A549 (cell line): ENCODE data around the gene COQ10A. TPM values are rescaled to one million over a fixed set of nuclear protein-coding genes. Genes with fewer than 3 reads are reported as not detected.

Experiments used
- ATAC-seq, 2 experiments: fragments of 200-7000 bp in 1 of 2; fragments of >200 bp in 1 of 2; cut with Nextera tagmentation in 1 of 2; cut with Tn5 transposase in 1 of 2; 3 replicates each; pipeline versions ENCODE4 v1.8.0 to v1.9.1; 2018 to 2020; ENCODE audit warnings: mild to moderate bottlenecking in 1 of 2, moderate library complexity in 1 of 2
- CTCF ChIA-PET: fragments of 300-600 bp; sonication (Branson Sonifier 250); formaldehyde crosslinking; extraction: SDS; loops from one replicate; lab custom pipeline; 2021; ENCODE audit warnings: antibody characterized with exemption, inconsistent platforms; lab: Yijun Ruan, JAX
- POLR2A ChIA-PET: fragments of 350-600 bp; formaldehyde crosslinking; extraction: SDS; loops from one replicate; lab custom pipeline; 2021; ENCODE audit warnings: antibody characterized with exemption, inconsistent platforms; lab: Yijun Ruan, JAX
- DNase-seq, 2 experiments: peaks; one replicate each; pipeline versions ENCODE4 v3.0.0 to v3.0.0-alpha.2; 2011 to 2016; ENCODE audit warnings: low read depth in 1 of 2, low spot score in 1 of 2
- FAIRE-seq: peaks from 2 replicates; lab custom pipeline; 2011; peaks lifted over from hg19 to GRCh38; lab: Jason Lieb, UNC
- H3K27ac ChIP-seq, 2 experiments: fragments of >200 bp; sonication (Bioruptor Twin); formaldehyde crosslinking; 3 replicates each; pipeline ENCODE4 v1.5.1; 2016 to 2017
- H3K4me1 ChIP-seq: fragments of >200 bp; sonication (Bioruptor Twin); formaldehyde crosslinking; 3 replicates; pipeline ENCODE4 v1.6.1; 2016
- H3K4me2 ChIP-seq: fragments of >200 bp; sonication (Bioruptor Twin); formaldehyde crosslinking; 3 replicates; pipeline ENCODE4 v1.6.1; 2016
- H3K4me3 ChIP-seq: fragments of >200 bp; sonication (Bioruptor Twin); formaldehyde crosslinking; 3 replicates; pipeline ENCODE4 v1.5.1; 2016
- H3K9me3 ChIP-seq: fragments of >200 bp; sonication (Bioruptor Twin); formaldehyde crosslinking; 3 replicates; pipeline ENCODE4 v1.6.1; 2016
- CBX8 ChIP-seq: fragments of 200-600 bp; sonication (generic); IDR thresholded peaks from 2 replicates; pipeline ENCODE4 v1.6.1; 2016
- CHD2 ChIP-seq: fragments of 150-350 bp; IDR thresholded peaks from 2 replicates; pipeline ENCODE4 v1.6.1; 2014; ENCODE audit warnings: low read length; ENCODE audit not compliant: partially characterized antibody
- CHD4 ChIP-seq: fragments of 200-600 bp; sonication (generic); IDR thresholded peaks from 2 replicates; pipeline ENCODE4 v1.6.1; 2016; ENCODE audit warnings: antibody characterized with exemption, mild to moderate bottlenecking, borderline replicate concordance
- EHF ChIP-seq: fragments of 250-450 bp; sonication (Bioruptor Pico); IDR thresholded peaks from 2 replicates; pipeline ENCODE4 v1.5.0; 2020; ENCODE audit warnings: mild to moderate bottlenecking
- EHMT2 ChIP-seq: fragments of 200-600 bp; sonication (generic); IDR thresholded peaks from 2 replicates; pipeline ENCODE4 v1.6.1; 2016; ENCODE audit warnings: antibody characterized with exemption, low read depth, mild to moderate bottlenecking, moderate library complexity
- FOSB ChIP-seq: fragments of 250-450 bp; sonication (Bioruptor Pico); IDR thresholded peaks from 2 replicates; pipeline ENCODE4 v1.5.0; 2020; ENCODE audit warnings: mild to moderate bottlenecking, moderate library complexity
- FOSL2 ChIP-seq, 2 experiments: fragments of 450-650 bp in 1 of 2; fragments of >200 bp in 1 of 2; sonication (Bioruptor Twin) in 1 of 2; formaldehyde crosslinking; IDR thresholded peaks; 2 replicates each; pipeline versions ENCODE4 v1.5.0 to v1.6.1; 2016 to 2020; ENCODE audit warnings: mild to moderate bottlenecking in 1 of 2, moderate library complexity in 1 of 2
- HDAC2 ChIP-seq: fragments of 200-600 bp; sonication (generic); IDR thresholded peaks from 2 replicates; pipeline ENCODE4 v1.6.1; 2016
- HOXB13 ChIP-seq: fragments of 250-450 bp; sonication (Bioruptor Pico); IDR thresholded peaks from 2 replicates; pipeline ENCODE4 v1.5.0; 2020; ENCODE audit warnings: low read depth, mild to moderate bottlenecking, moderate library complexity
- MAFK ChIP-seq: fragments of 450-650 bp; IDR thresholded peaks from 2 replicates; pipeline ENCODE4 v1.6.1; 2014; ENCODE audit not compliant: partially characterized antibody
- MAZ ChIP-seq: fragments of 150-350 bp; IDR thresholded peaks from 2 replicates; pipeline ENCODE4 v1.6.1; 2014; ENCODE audit warnings: antibody characterized with exemption, low read depth, low read length, borderline replicate concordance
- NR3C1 ChIP-seq: fragments of >200 bp; sonication (Bioruptor Twin); formaldehyde crosslinking; IDR thresholded peaks from 3 replicates; pipeline ENCODE4 v1.6.1; 2017
- PHF8 ChIP-seq: fragments of 200-600 bp; sonication (generic); IDR thresholded peaks from 2 replicates; pipeline ENCODE4 v1.6.1; 2016; ENCODE audit warnings: low read depth, mild to moderate bottlenecking, antibody characterized with exemption, moderate library complexity, borderline replicate concordance
- POLR2AphosphoS2 ChIP-seq: conservative IDR thresholded peaks from 2 replicates; pipeline ENCODE4 v1.6.1; 2012; ENCODE audit warnings: low read length, improper control_type of control experiment, inconsistent platforms
- RAD21 ChIP-seq, 2 experiments: fragments of >200 bp in 1 of 2; sonication (Bioruptor Twin) in 1 of 2; formaldehyde crosslinking in 1 of 2; IDR thresholded peaks in 1 of 2; conservative IDR thresholded peaks in 1 of 2; 2 replicates in 1 of 2; 3 replicates in 1 of 2; pipeline ENCODE4 v1.6.1; 2012 to 2018; ENCODE audit warnings: inconsistent platforms in 1 of 2
- RNF2 ChIP-seq: fragments of 200-600 bp; sonication (generic); IDR thresholded peaks from 2 replicates; pipeline ENCODE4 v1.6.1; 2016; ENCODE audit warnings: low read depth, mild to moderate bottlenecking, antibody characterized with exemption, moderate library complexity, borderline replicate concordance
- SMC3 ChIP-seq: fragments of >200 bp; sonication (Bioruptor Twin); formaldehyde crosslinking; IDR thresholded peaks from 3 replicates; pipeline ENCODE4 v1.6.1; 2018; ENCODE audit warnings: inconsistent platforms
- TFCP2L1 ChIP-seq: fragments of 250-450 bp; sonication (Bioruptor Pico); IDR thresholded peaks from 2 replicates; pipeline ENCODE4 v1.5.0; 2021; ENCODE audit warnings: mild to moderate bottlenecking
- TP53 ChIP-seq: fragments of 250-450 bp; sonication (Bioruptor Pico); IDR thresholded peaks from 2 replicates; pipeline ENCODE4 v1.5.0; 2021; ENCODE audit warnings: mild to moderate bottlenecking, moderate library complexity
- ZC3H11A ChIP-seq: fragments of 450-650 bp; IDR thresholded peaks from 2 replicates; pipeline ENCODE4 v1.6.1; 2014; ENCODE audit warnings: antibody characterized with exemption, mild to moderate bottlenecking
- ZSCAN20 ChIP-seq: fragments of 250-450 bp; sonication (Bioruptor Pico); IDR thresholded peaks from 2 replicates; pipeline ENCODE4 v1.8.0; 2022; ENCODE audit warnings: mild to moderate bottlenecking, moderate library complexity
- WGBS: methylation state at CpG from one replicate; pipeline ENCODE4 v1.1.6; 2017; ENCODE audit errors: missing lambda C conversion rate; 5-methylcytosine and 5-hydroxymethylcytosine counted together
- polyA plus RNA-seq, 4 experiments: library from polyadenylated mRNA; depleted of rRNA in 3 of 4; stranded (reverse); fragments of >200 nt; fragmentation: RNase III in 1 of 4; extraction: RNeasy Plus Mini Kit Qiagen cat#74134 plus additional on column Dnase treatment in 1 of 4; gene quantifications; 2 replicates in 3 of 4; 3 replicates in 1 of 4; pipeline ENCODE4 v1.2.3, GENCODE V29; 2011 to 2017
- TF ChIP-seq, protein P1 (sequence below): fragments of 250-450 bp; sonication (Bioruptor Pico); IDR thresholded peaks from 2 replicates; pipeline ENCODE4 v1.5.0; 2021; ENCODE audit warnings: mild to moderate bottlenecking, moderate library complexity, borderline replicate concordance
- TF ChIP-seq, protein P2 (sequence below): fragments of >200 bp; sonication (Bioruptor Twin); formaldehyde crosslinking; IDR thresholded peaks from 2 replicates; pipeline ENCODE4 v1.6.1; 2016
- TF ChIP-seq, protein P3 (sequence below): IDR thresholded peaks from 2 replicates; pipeline ENCODE4 v1.6.1; 2012
- TF ChIP-seq, protein P4 (sequence below): fragments of 250-450 bp; sonication (Bioruptor Pico); IDR thresholded peaks from 2 replicates; pipeline ENCODE4 v1.5.0; 2020; ENCODE audit warnings: low read depth, mild to moderate bottlenecking, moderate library complexity

The COQ10A gene
- polyA plus RNA-seq, 2 of the 4 experiments (the other 2 are of a cell fraction), result 23.5 to 40.9 TPM

DNA sequence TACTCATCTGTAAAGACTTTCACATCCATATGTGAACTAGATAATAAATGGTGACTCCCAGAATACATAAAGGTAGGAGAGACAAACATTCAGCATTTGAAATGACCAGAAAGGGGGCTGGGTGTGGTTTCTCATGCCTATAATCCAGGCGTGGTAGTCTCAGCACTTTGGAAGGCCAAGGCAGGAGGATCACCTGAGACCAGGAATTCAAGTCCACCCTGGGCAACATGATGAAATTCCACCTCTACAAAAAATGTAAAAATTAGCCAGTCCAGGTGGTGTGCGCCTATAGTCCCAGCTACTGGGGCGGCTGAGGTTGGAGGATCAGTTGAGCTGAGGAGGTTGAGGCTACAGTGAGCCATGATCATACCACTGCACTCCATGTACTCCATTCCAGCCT, 37.5 kb downstream of the COQ10A start:
- TF ChIP-seq EHF (CRISPR knock-in tag), result no peak
- TF ChIP-seq FOSL2 (IDR thresholded peaks at IDR 0.05), result no peak
- TF ChIP-seq FOSL2 (CRISPR knock-in tag; IDR thresholded peaks at IDR 0.05), result no peak
- no peak for TF ChIP-seq PHF8
- TF ChIP-seq, protein P1, sequence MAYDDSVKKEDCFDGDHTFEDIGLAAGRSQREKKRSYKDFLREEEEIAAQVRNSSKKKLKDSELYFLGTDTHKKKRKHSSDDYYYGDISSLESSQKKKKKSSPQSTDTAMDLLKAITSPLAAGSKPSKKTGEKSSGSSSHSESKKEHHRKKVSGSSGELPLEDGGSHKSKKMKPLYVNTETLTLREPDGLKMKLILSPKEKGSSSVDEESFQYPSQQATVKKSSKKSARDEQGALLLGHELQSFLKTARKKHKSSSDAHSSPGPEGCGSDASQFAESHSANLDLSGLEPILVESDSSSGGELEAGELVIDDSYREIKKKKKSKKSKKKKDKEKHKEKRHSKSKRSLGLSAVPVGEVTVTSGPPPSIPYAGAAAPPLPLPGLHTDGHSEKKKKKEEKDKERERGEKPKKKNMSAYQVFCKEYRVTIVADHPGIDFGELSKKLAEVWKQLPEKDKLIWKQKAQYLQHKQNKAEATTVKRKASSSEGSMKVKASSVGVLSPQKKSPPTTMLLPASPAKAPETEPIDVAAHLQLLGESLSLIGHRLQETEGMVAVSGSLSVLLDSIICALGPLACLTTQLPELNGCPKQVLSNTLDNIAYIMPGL, result no peak
- TF ChIP-seq CHD4, result no peak
- TF ChIP-seq EHMT2, result no peak
- no peak for TF ChIP-seq SMC3
- TF ChIP-seq, protein P2, sequence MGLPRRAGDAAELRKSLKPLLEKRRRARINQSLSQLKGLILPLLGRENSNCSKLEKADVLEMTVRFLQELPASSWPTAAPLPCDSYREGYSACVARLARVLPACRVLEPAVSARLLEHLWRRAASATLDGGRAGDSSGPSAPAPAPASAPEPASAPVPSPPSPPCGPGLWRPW, result no peak
- no peak for TF ChIP-seq FOSB (CRISPR knock-in tag)
- TF ChIP-seq, protein P3, sequence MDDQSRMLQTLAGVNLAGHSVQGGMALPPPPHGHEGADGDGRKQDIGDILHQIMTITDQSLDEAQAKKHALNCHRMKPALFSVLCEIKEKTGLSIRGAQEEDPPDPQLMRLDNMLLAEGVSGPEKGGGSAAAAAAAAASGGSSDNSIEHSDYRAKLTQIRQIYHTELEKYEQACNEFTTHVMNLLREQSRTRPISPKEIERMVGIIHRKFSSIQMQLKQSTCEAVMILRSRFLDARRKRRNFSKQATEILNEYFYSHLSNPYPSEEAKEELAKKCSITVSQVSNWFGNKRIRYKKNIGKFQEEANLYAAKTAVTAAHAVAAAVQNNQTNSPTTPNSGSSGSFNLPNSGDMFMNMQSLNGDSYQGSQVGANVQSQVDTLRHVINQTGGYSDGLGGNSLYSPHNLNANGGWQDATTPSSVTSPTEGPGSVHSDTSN, result no peak
- DNase-seq, result no peak
- H3K9me3 ChIP-seq, result no peaks in the 10 kb centered on the region
- ChIA-PET POLR2A (no interaction called here), CTCF (interaction anchor here (0.9 to 1.4 kb wide), 3 partner anchors 10 to 81 kb away, joined by 3 to 4 read pairs (median 4); partner anchors contain the start of gene CNPY2)
- H3K4me2 ChIP-seq, result no peak overlapping the region
- H3K27ac ChIP-seq, result no peak overlapping the region
- 98% methylated on average over 3 of the region's 3 CpGs for WGBS
- ATAC-seq, result no peak
- H3K4me3 ChIP-seq, result no peak overlapping the region
- H3K4me1 ChIP-seq, result peaks cover 6% of the 10 kb centered on the region; the same call in 2 of the 3 replicates
- FAIRE-seq, result no peak

DNA sequence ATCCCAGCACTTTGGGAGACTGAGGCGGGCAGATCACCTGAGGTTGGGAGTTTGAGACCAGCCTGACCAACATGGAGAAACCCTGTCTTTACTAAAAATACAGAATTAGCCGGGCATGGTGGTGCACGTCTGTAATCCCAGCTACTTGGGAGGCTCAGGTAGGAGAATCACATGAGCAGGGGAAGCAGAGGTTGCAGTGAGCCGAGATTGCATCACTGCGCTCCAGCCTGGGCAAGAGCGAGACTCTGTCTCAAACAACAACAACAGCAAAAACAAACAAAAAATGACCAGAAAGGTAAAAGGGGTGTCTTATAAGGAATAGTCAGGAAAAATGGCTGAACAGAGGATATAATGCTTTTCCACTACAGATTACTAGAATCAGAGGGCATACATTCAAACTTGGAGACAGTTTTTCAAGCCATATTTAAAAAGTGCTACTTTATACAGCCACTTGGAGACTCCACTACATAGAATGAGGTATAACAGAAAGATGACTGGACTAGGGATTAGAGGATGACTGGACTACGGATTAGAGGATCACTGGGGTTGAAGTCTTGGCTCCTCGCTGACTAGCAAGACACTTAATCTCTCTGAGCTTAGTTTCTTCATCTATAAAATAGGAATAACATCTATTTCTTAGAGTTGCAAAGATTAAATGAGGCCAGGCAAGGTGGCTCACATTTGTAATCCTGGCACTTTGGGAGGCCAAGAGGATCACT, 38.3 kb downstream of the COQ10A start:
- no peak overlapping the region for H3K27ac ChIP-seq
- CTCF ChIA-PET, result interaction anchor here (0.9 to 1.4 kb wide), 3 partner anchors 10 to 82 kb away, joined by 3 to 4 read pairs (median 4); partner anchors contain the start of gene CNPY2
- POLR2A ChIA-PET, result no interaction called here
- WGBS, result 92% methylated on average over 8 of the region's 8 CpGs
- no peak overlapping the region for H3K4me2 ChIP-seq
- H3K4me1 ChIP-seq, result peaks cover 6% of the 10 kb centered on the region; the same call in 2 of the 3 replicates
- FAIRE-seq, result no peak
- no peak for ATAC-seq
- H3K9me3 ChIP-seq, result no peaks in the 10 kb centered on the region
- no peak for DNase-seq
- no peak overlapping the region for H3K4me3 ChIP-seq
- TF ChIP-seq NR3C1 (no peak), ZSCAN20 (CRISPR knock-in tag) (no peak), RNF2 (no peak), MAZ (no peak)

DNA sequence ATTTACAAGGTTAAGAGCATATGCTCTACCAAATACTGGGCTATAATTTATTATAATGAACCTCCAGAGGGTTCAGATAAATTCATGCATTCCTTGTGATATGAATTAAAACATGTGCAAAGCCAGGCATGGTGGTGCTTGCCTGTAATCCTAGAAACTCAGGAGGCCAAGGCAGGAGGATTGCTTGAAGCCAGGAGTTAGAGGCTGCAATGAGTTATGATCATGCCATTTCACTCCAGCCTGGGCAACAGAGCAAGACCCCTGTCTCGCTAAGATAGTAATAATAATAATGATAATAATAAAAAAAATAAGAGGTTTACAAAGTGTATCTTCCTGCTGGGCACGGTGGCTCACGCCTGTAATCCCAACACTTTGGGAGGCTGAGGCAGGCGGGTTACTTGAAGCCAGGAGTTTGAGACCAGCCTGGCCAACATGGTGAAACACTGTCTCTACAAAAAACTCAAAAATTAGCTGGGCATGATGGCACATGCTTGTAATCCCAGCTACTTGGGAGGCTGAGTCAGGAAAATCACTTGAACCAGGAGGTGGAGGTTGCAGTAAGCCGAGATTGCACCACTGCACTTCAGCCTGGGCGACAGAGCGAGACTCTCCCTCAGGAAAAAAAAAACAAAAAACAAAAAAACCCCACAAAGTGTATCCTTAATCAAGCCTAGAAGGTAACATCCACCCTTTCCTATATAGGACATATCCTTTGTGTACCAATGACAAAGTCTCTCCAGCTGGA, 40.7 kb downstream of the COQ10A start:
- CTCF ChIA-PET, result interaction anchor here (0.8 to 2.5 kb wide), 7 partner anchors 11 to 157 kb away, joined by 3 to 8 read pairs (median 3); no protein-coding TSS in a partner anchor
- H3K27ac ChIP-seq, result no peak overlapping the region
- WGBS, result 94% methylated on average over 7 of the region's 7 CpGs
- TF ChIP-seq HDAC2 (no peak), CBX8 (no peak), CHD2 (no peak), TFCP2L1 (no peak), TP53 (CRISPR knock-in tag) (no peak), RAD21 (conservative IDR thresholded peaks at IDR 0.05 in 1 of 2, IDR thresholded peaks at IDR 0.05 in 1 of 2) (no peak), EHMT2 (no peak), MAFK (no peak), ZC3H11A (no peak), POLR2AphosphoS2 (no peak), HOXB13 (CRISPR knock-in tag) (no peak), FOSB (CRISPR knock-in tag) (no peak)
- TF ChIP-seq, protein P4, sequence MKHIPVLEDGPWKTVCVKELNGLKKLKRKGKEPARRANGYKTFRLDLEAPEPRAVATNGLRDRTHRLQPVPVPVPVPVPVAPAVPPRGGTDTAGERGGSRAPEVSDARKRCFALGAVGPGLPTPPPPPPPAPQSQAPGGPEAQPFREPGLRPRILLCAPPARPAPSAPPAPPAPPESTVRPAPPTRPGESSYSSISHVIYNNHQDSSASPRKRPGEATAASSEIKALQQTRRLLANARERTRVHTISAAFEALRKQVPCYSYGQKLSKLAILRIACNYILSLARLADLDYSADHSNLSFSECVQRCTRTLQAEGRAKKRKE (CRISPR knock-in tag), result no peak

More for the DNA sequence above, 40.7 kb downstream of the COQ10A start:
- DNase-seq, result no peak
- Histone ChIP-seq H3K4me2 (no peak overlapping the region), H3K4me3 (no peak overlapping the region), H3K4me1 (no peaks in the 10 kb centered on the region), H3K9me3 (no peaks in the 10 kb centered on the region)
- ATAC-seq, result no peak
- FAIRE-seq, result no peak
- POLR2A ChIA-PET, result interaction anchor here (1.1 kb wide), 1 partner anchor 8 kb away, joined by 3 read pairs; no protein-coding TSS in a partner anchor
